Heart left ventricle (tissue), 13 donors: ENCODE data around the gene PRKAG2.

Experiments used
- POLR2A ChIP-seq, 2 donors: fragments of 450-650 bp; IDR thresholded peaks; one replicate each; pipeline ENCODE4 v1.6.1; 2017; ENCODE audit warnings: antibody characterized with exemption in 2 of 2, mild to moderate bottlenecking in 2 of 2, moderate library complexity in 2 of 2
- TF ChIP-seq, protein P1 (sequence below), 12 donors: fragments of 200-600 bp; sonication (generic) in 4 of 12; IDR thresholded peaks; one replicate each; pipeline versions ENCODE4 v1.5.0 to v1.8.0; 2018 to 2022; ENCODE audit warnings: antibody characterized with exemption in 12 of 12, mild to moderate bottlenecking in 5 of 12
- donor health status: ischemic (EF 13 %, LVEDD 7.1; RV severe dilation, severe dysfunction).
- donor health status: DM: no; HTN: yes; CAD: no.
- donor health status: DM: no; HTN: no; CAD: no.
- donor health status: ischemic (EF 25% LVEDD 6.9; RV normal size, moderate dysfunction).
- donor health status: ischemic (EF 25% LVEDD 5.7; RV mildly dilated, moderate dysfunction).
- donor health status: ischemic (EF 35%, LVEDD 5.7; RV mildly dilated, moderate dysfunction).
- donor health status: nonischemic (EF 11% LVEDD 7.7; RV severe dilation, severe dysfunction).
- donor health status: DM: yes; HTN: yes; CAD: no.
- donor health status: PGD.
- donor health status: ischemic (EF 29% LVEDD 5.4; RV normal size, mild dysfunction).
- donor health status: nonischemic (EF 23%, LVEDD 6.1; RV moderate dilation, normal function).

- TF ChIP-seq, protein P1, sequence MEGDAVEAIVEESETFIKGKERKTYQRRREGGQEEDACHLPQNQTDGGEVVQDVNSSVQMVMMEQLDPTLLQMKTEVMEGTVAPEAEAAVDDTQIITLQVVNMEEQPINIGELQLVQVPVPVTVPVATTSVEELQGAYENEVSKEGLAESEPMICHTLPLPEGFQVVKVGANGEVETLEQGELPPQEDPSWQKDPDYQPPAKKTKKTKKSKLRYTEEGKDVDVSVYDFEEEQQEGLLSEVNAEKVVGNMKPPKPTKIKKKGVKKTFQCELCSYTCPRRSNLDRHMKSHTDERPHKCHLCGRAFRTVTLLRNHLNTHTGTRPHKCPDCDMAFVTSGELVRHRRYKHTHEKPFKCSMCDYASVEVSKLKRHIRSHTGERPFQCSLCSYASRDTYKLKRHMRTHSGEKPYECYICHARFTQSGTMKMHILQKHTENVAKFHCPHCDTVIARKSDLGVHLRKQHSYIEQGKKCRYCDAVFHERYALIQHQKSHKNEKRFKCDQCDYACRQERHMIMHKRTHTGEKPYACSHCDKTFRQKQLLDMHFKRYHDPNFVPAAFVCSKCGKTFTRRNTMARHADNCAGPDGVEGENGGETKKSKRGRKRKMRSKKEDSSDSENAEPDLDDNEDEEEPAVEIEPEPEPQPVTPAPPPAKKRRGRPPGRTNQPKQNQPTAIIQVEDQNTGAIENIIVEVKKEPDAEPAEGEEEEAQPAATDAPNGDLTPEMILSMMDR (IDR thresholded peaks at IDR 0.05) = no peak
- no peak for TF ChIP-seq POLR2A (IDR thresholded peaks at IDR 0.05)
Observed at GRCh38 chr7:151793991-151794507, 82.9 kb downstream of the PRKAG2 start.
